ENCODE measurements around the gene DPP7.
"Not testable (repeated sequence)": the region's sequence is repeated elsewhere in the genome, so short reads cannot be mapped to it uniquely, and the experiment has no call there.

DPP7 gene

DNA sequence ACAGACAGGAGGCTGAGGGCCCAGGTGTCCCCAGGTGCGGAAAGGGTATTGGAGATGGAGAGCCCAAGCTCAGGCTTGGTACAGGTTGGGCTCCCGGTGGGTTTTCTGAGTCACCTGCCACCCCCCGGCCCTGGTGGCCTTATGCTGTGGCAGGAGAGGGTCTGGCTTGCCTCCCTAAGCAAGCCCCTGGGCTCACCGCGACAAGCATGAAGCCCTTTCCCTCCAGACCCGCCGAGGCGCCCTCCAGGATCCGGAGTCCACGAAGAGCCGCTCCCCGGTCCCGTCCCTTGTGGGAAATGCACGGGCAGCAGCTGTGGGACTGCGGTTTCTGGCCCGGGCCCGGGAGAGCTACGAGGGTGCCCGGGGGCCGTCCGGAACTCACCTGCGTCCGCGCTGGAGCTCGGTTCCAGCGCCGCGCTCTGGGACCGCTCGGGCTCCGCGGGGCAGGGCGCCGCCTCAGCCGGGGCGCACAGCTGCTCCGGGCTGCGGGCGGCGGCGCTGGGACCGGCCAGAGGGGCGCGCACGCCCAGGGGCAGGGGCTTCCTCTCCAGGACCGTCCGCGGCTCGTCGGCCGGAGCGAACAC, 44.9 kb downstream of the DPP7 start:
- FAIRE-seq, result no peak

DNA sequence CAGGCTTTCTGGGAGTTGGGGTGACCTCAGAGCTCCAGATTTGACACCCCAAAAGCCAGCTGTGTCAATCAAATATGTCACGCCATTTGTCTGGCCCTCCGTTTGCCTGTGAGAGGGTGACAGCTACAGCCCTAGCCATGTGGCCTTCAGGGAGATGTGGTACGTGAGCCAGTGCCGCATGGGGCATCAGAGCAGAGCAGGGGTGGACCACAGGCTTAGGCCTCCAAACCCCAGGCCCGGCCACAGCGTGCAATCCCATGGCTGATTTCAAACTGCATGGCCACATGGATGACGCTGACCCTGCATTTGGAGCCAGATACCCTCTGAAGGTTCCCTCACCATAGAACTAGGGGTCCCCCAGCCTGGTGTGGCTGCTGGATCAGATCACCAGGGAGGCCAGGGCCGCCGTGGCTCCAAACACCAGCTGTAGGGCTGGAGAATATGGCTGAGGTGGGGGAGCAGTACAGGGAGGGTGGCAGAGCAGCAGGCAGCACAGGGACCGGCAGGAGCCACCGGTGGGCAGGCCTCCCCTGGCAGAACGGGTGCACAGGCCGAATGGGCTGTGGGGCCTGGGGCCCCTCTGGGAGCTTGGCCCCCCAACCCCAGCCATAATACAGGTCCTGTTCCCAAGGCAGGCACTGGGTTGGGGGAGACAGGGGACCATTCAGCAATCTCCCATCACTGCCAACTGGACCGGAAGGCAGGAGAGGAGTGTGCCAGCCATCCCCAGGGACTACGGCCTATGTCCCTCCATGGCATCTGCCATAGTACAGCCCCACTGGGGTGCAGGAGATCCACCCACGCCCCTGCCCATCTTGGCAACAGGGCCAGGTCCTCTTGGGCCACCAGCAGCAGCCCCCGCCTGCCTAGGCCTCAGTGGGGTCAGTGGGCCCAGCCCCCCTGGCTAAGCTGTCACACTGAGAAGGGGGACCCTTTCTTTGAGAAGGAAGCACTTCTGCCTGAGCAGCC, 45.7 kb downstream of the DPP7 start:
- no peak for FAIRE-seq

- no peak for FAIRE-seq
These were observed 46.5 kb downstream of the DPP7 start for GRCh38 chr9:137067860-137068538.

GRCh38 chr9:137066096-137066861, 48.3 kb downstream of the DPP7 start:
- no peak for FAIRE-seq

GRCh38 chr9:137065336-137065967, 49.1 kb downstream of the DPP7 start:
- FAIRE-seq, result no peak

DNA sequence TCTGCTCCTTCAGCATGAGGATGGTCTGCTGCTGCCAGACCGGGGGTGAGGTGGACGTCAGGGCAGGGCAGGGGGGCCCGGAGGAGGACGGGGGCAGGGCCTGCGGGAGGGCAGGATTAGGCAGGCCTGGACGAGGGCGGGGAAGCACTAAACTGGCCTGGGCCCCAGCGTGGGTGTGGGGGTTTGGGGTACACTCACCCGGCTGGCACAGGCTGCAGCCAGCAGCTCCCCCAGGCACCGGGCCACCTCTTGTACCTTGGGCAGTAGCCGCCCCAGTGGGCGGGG, 49.7 kb downstream of the DPP7 start:
- no peak for FAIRE-seq

GRCh38 chr9:137064027-137064879, 50.3 kb downstream of the DPP7 start:
- FAIRE-seq, result no peak

DNA sequence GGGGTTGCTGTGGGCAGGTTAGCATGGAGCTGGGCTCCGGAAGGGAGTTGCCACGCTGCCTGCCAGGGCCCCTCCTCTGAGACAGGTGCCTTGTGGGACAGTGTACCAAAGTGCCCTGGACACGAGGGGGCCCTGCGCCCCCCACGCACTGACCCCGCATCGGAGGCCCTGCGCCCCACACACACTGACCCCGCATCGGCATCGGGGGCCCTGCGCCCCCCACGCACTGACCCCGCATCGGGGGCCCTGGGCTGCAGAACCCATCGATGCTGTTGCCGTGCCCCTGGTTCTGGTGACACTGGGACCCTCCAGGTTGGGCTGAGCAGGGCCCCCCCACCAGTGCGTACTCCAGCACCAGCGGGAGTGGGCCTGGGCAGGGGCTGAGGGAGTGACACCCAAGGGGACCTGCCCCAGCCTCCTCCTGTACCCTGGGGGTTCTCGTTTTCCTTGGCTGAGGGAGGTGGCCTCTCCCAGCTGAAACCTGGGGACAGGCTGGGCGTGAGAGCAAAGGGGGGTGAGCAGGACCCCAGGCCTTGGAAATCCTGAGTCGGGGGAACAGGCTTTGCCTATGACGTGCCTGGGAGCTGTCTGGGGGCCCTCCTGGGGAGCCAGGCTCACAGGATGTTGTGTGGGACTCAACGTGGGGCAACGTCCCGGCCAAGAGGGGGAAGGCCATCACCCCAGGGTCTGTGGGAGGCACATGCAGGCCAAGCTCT, 51.1 kb downstream of the DPP7 start:
- no peak for FAIRE-seq

DNA sequence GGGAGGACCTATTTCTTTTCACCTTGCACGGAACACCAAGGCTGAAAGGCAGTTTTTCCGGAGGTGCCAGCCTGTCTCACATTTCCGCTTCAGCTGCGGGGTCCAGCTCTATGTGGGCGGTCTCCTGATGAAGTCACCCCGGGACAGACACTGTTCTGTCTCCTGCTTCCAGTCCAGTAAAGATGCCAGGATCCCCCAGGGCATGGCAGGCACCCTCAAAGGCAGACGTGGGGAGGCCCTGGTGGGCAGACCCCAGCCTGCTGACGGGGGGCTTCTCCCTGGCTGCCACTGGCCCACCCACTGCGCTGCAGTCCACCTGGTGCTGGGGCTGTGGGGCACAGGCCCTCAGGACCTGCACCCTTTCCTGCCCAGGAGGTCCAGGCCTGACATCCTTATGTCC, 51.7 kb downstream of the DPP7 start:
- not testable (repeated sequence) for FAIRE-seq

- FAIRE-seq, result no peak
These were observed 52.1 kb downstream of the DPP7 start for GRCh38 chr9:137062384-137062783.

Measured in colon (tissue), 2 donors.